ENCODE data around the gene SPTSSB.

DNA sequence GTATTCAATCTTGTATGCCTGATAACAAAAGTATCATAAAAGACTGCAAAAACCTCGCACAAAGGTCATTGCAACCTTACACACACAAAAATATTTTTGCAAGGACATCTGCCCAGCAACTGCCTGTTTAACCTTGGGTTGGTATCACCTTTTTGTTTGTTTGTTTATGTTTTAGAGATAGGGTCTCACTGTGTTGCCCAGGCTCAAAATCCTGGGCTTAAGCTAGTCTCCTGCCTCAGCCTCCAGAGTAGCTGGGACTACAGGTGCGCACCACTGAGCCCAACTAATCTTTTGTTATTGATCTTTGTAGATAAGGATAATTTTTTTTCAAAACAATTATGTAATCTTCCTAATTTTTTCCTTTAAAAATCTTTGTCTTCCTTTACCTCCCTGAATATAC, 54.2 kb downstream of the SPTSSB start:
- TF ChIP-seq, protein P1, sequence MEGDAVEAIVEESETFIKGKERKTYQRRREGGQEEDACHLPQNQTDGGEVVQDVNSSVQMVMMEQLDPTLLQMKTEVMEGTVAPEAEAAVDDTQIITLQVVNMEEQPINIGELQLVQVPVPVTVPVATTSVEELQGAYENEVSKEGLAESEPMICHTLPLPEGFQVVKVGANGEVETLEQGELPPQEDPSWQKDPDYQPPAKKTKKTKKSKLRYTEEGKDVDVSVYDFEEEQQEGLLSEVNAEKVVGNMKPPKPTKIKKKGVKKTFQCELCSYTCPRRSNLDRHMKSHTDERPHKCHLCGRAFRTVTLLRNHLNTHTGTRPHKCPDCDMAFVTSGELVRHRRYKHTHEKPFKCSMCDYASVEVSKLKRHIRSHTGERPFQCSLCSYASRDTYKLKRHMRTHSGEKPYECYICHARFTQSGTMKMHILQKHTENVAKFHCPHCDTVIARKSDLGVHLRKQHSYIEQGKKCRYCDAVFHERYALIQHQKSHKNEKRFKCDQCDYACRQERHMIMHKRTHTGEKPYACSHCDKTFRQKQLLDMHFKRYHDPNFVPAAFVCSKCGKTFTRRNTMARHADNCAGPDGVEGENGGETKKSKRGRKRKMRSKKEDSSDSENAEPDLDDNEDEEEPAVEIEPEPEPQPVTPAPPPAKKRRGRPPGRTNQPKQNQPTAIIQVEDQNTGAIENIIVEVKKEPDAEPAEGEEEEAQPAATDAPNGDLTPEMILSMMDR (IDR thresholded peaks at IDR 0.05), result no peak
- TF ChIP-seq POLR2A (IDR thresholded peaks at IDR 0.05), result no peak

Data from right lobe of liver (tissue), 4 donors.